ENCODE data around the gene ZNF511.

DNA sequence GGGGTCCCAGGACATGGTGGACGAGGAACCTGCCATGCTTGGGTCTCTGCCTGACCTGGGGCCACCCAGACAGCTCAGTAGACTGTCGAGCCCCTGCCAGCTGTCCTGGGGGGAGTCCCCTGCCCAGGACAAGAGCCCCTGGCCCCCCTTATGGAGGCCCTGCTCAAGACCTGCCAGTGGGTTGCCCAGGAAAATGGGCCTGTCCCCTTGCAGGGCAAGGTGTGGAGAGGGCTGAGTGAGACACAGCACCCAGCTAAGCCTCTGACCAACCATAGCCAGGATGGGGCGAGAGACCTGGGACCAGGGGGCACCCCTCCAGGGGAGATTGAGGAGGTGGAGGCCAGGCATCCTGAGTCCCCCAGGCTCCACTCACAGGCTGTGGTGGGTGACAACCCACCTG is 47.3 kb downstream of the ZNF511 start:
- no peak for TF ChIP-seq POLR2A (IDR thresholded peaks at IDR 0.05; ENCODE audit: low read length)
- no peak for TF ChIP-seq GATA1 (IDR thresholded peaks at IDR 0.05; ENCODE audit: low read depth, low read length)
